T-helper 1 cell treated with Interleukin-12 subunit alpha and Interleukin-12 subunit beta and Interleukin-4 antibody, amounts not matched to agents 30 μg/mL and 1 μg/mL, for 36 hours (primary cell): ENCODE measurements around the gene MAD1L1.

Experiments
- H3K27ac Mint-ChIP-seq: one replicate; pipeline ENCODE4 v1.8.0; 2021; ENCODE audit warnings: mild to moderate bottlenecking, mixed read lengths
- H3K27me3 Mint-ChIP-seq: one replicate; pipeline ENCODE4 v1.8.0; 2021; ENCODE audit warnings: low read depth, mixed read lengths
- H3K36me3 Mint-ChIP-seq: one replicate; pipeline ENCODE4 v1.8.0; 2021; ENCODE audit warnings: low read depth, mixed read lengths
- H3K4me1 Mint-ChIP-seq: one replicate; pipeline ENCODE4 v1.8.0; 2021; ENCODE audit warnings: low read depth, mixed read lengths
- H3K4me3 Mint-ChIP-seq: one replicate; pipeline ENCODE4 v1.8.0; 2021; ENCODE audit warnings: mild to moderate bottlenecking, moderate library complexity, mixed read lengths
- H3K9me3 Mint-ChIP-seq: one replicate; pipeline ENCODE4 v1.8.0; 2021; ENCODE audit warnings: mixed read lengths

MAD1L1 gene

DNA sequence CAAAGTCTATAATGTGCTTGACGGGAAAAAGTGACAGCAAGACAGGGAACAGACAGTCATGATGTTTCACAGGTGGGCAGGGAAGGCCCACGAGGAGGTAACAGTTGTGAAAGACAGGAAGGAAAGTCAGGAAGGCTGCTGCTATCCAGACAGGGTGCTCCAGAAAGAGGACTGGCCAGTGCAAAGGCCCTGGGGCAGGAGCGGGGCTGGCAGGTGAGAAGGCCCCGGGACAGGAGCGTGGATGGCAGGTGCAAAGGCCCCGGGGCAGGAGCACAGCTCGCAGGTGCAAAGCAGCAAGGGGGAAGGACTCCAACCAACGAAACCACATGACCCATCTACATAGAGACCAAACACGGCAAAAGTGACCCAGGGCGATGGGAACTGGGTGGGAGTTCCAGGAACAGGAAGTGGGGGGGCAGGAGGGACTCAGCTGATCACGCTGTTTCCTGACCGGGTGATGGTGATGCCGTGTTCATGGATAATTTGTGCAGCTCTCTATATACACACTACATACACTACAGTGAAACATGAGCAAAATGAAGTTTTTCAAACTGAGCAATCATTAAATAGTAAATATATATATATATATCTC, 138.2 kb downstream of the MAD1L1 start:
- Mint-ChIP-seq H3K9me3 (no peaks in the 10 kb centered on the region), H3K4me3 (no peak overlapping the region), H3K27me3 (no peaks in the 10 kb centered on the region), H3K36me3 (peaks cover 4% of the 10 kb centered on the region), H3K27ac (no peak overlapping the region), H3K4me1 (peaks cover 14% of the 10 kb centered on the region)

DNA sequence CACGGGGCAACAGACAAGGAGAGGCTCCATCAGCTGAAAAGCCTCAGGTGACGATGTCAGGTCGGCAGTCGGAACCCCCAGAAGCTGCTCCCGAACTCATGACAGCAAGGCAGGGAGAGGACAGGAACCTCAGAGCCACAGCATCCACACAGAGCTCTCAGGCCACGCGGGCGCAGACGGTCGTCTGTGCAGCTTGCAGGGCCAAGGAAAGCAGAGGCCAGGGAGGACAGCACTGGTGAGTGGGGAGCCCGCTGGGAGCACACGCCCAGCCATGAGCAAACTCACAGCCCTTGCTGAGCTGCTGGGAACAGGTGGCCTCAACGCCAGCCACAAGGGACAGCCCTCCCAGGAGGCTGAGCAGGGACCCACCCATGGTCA, 138.9 kb downstream of the MAD1L1 start:
- no peaks in the 10 kb centered on the region for H3K27me3 Mint-ChIP-seq
- no peaks in the 10 kb centered on the region for H3K9me3 Mint-ChIP-seq
- peak overlapping the region; percentile 27 for H3K27ac Mint-ChIP-seq
- H3K36me3 Mint-ChIP-seq, result peaks cover 4% of the 10 kb centered on the region
- H3K4me3 Mint-ChIP-seq, result no peak overlapping the region
- peaks cover 9% of the 10 kb centered on the region for H3K4me1 Mint-ChIP-seq

DNA sequence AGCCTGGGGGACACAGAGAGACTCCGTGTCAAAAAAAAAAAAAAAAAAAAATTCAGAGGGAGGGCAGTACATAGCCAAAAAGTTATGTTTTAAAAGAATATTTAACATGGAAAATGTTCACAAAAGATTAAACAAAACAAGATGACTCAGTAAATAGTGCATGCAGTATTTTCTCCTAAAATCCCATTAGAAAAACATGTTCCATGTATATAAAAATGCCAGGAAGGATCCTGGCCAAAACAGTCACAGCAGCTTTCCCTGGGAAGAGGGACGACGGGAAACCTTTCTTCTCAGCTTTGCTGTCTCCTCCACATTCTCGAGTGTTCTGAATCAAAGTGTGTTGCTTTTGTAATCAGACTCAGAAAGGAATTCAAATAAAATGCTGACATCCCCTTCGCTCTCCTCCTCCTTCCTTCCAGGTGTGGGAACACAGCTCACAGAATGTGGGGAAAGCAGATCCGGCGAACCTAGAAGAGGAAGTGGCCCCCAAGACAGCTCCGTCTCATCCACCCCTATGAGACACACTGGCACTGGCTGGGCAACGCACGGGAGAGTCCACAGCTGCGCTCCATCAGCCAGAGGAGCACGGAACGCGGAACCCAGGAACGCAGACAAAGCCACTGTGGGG, 139.4 kb downstream of the MAD1L1 start:
- peak overlapping the region; percentile 27 for H3K27ac Mint-ChIP-seq
- peaks cover 4% of the 10 kb centered on the region for H3K36me3 Mint-ChIP-seq
- no peaks in the 10 kb centered on the region for H3K27me3 Mint-ChIP-seq
- H3K4me3 Mint-ChIP-seq, result no peak overlapping the region
- H3K9me3 Mint-ChIP-seq, result no peaks in the 10 kb centered on the region
- H3K4me1 Mint-ChIP-seq, result peaks cover 4% of the 10 kb centered on the region

DNA sequence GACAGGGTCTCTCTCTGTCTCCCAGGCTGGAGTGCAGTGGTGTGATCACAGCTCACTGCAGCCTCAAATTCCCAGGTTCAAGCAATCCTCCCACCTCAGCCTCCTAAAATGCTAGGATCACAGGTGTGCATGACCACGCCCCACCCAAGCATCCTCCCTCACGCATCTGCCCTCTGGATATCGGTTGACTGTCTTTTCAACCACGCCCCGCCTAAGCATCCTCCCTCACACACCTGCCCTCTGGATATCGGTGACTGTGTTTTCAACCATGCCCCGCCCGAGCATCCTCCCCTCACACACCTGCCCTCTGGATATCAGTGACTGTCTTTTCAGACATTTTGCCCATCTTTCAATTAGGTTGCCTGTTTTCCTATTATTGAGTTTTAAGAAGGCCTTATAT, 140.5 kb downstream of the MAD1L1 start:
- H3K4me1 Mint-ChIP-seq, result peaks cover 2% of the 10 kb centered on the region
- no peaks in the 10 kb centered on the region for H3K9me3 Mint-ChIP-seq
- no peak overlapping the region for H3K4me3 Mint-ChIP-seq
- no peak overlapping the region for H3K27ac Mint-ChIP-seq
- H3K36me3 Mint-ChIP-seq, result peaks cover 4% of the 10 kb centered on the region
- no peaks in the 10 kb centered on the region for H3K27me3 Mint-ChIP-seq

DNA sequence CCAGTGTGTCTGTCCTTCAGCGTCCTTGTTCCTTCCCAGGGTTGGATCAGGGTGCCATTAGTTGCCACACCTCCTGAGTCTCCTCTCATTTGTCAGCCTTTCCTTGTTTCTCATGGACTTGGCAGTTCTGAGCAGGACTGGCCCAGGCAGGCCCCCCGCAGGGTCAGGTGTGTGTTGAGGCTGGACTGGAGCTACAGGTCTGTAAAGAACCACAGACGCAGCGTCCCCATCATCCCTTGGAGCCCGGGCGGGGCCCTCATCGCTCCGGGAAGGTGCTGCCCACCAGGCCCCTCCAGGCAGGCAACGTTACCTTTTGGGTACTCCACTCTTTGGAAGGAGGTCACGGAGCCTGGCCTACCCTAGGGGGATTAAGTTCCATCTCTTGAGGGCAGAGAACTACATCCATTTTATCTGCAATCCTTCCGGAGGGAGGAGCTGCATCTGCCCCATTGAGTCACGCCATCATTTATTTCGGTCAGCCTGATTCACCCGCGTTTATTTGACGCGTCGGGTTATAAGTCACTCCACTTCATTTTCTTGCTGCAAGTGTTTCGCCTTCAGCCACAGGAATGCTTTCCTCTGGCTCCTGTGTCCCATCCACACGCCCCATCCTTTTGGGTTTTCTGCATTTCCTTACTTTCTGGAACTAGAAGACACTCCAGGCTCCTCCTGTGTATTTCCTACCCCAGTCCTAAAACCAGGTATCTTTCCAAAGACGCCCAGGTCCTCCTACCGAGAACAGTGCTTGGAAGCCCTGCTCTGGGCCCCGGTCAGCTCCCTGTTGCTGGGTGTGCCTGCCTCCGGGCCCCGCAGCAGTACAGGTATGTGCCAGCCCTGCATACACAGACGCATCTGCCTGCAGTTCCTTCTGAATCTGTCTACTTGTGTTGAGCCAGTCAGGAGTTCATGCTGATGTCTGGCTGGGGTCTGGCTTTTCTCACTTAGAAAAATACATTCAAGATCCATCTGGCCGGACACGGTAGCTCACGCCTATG, 141.9 kb downstream of the MAD1L1 start:
- H3K36me3 Mint-ChIP-seq, result peaks cover 4% of the 10 kb centered on the region
- no peaks in the 10 kb centered on the region for H3K27me3 Mint-ChIP-seq
- H3K9me3 Mint-ChIP-seq, result no peaks in the 10 kb centered on the region
- H3K4me3 Mint-ChIP-seq, result no peak overlapping the region
- no peak overlapping the region for H3K27ac Mint-ChIP-seq
- peaks cover 2% of the 10 kb centered on the region for H3K4me1 Mint-ChIP-seq

DNA sequence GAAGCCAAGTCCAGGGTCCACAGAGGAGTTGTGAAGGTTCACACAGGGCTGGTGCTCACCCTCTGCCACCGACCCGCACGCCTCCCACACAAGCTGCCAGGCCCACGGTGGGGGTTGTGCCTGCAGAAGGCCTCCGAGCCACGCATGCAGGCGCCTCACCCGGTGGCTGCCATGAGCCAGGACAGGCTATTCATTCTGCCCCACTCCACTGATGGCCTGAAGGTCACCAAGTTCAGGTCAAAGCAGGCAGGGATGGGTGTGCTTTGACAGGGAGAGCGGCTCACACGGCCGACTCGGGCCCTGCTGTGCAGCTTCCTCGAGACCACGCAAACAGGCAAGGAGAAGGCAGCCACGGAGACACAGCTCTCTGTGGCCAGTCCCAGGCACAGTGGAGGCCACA, 143.9 kb downstream of the MAD1L1 start:
- Mint-ChIP-seq H3K36me3 (no peaks in the 10 kb centered on the region), H3K27ac (no peak overlapping the region), H3K4me1 (peaks cover 7% of the 10 kb centered on the region), H3K9me3 (no peaks in the 10 kb centered on the region), H3K4me3 (no peak overlapping the region), H3K27me3 (no peaks in the 10 kb centered on the region)

DNA sequence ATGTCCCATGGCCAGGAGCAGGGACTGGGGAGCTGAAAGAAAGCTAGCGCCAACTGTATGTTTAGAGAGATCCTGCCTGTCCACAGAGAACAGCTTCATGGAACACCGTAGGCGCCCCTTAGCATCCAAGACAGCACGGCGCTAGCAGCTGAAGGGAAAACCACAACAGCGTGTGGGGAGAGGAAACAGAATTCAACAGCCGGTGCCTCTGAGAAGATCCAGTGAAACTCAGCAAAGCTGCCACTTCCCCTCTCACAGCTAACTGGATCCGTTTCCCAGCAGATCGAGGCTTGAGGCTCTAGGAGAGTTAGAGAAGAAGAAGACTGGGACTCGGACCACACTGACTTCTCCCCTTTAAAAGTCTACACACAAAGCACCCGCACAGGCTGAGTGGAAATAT, 145.0 kb downstream of the MAD1L1 start:
- H3K4me3 Mint-ChIP-seq, result no peak overlapping the region
- H3K27me3 Mint-ChIP-seq, result no peaks in the 10 kb centered on the region
- no peaks in the 10 kb centered on the region for H3K36me3 Mint-ChIP-seq
- H3K4me1 Mint-ChIP-seq, result peaks cover 5% of the 10 kb centered on the region
- no peak overlapping the region for H3K27ac Mint-ChIP-seq
- H3K9me3 Mint-ChIP-seq, result no peaks in the 10 kb centered on the region

DNA sequence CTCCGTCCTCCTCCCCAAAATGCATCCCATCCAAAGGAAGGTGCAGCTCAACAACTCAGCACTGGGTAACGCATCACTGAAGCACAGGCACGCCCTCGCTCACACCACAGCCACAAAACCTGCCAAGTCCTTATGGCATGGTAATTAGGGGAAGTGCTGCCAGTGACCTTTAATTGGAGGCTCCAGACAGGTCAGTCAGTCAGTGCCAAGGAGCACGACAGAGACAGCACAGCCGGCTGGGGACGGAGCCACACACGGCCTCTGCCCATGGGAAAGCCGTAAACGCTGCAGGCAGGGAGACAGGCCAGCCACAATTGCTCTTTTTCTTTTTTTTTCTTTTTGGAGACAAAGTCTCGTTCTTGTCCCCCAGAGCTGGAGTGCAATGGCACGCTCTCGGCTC, 146.5 kb downstream of the MAD1L1 start:
- Mint-ChIP-seq H3K4me1 (peaks cover 5% of the 10 kb centered on the region), H3K27me3 (no peaks in the 10 kb centered on the region), H3K36me3 (no peaks in the 10 kb centered on the region), H3K9me3 (no peaks in the 10 kb centered on the region), H3K27ac (no peak overlapping the region), H3K4me3 (no peak overlapping the region)

DNA sequence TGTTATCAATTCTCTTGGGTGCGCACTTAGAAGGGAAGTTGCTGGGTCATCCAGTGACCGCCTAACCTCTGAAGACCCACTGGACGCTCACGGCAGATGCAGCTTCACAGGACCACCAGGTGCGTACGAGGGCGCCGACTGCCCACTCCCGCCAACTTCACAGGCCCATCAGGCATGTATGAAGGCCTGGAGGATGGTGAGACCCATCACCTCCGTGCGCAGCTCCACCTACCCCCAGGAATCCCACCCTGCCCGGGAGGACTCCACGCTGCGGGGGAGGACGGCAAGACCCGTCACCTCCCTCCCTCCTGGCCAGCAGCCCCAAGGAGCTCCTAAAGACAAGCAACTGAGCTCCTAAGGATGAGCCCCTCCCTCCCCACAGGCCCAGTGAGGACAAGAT, 146.9 kb downstream of the MAD1L1 start:
- H3K27ac Mint-ChIP-seq, result no peak overlapping the region
- H3K4me1 Mint-ChIP-seq, result peaks cover 5% of the 10 kb centered on the region
- no peaks in the 10 kb centered on the region for H3K27me3 Mint-ChIP-seq
- H3K4me3 Mint-ChIP-seq, result no peak overlapping the region
- no peaks in the 10 kb centered on the region for H3K36me3 Mint-ChIP-seq
- no peaks in the 10 kb centered on the region for H3K9me3 Mint-ChIP-seq

DNA sequence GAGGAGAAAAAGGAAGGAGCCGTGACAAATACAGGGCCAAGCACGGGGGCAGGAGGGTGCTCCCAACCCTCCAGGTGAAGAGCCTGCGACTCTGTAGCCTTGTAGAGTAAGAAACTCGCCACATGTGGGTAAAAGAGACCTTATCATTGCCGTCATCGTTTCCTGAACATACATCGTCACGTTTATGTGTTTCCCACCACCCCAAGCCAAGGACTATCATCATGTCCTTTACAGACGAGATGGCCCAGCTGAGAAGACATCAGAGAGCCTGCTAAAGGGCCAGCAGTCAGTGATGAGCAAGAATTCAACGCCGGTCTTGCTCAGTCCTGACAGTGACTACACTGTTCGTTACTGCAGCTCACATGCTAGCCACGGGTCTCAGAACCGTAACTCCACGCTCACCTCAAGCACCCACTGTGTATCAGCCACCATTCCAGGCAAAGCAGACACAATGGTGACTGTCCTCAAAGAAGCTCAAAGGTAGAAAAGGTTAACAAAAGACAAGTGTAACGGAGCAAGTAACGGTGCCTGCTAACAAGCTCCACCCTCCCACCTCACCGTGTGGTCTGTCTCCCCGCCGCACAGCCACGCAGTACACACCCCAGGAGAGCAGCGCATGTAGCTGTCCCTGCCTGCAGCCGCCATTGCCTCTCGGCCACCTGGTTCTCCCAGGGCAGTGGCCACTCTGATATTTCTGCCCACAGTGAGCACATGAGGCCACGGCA, 147.8 kb downstream of the MAD1L1 start:
- H3K36me3 Mint-ChIP-seq, result no peaks in the 10 kb centered on the region
- H3K27ac Mint-ChIP-seq, result no peak overlapping the region
- H3K4me3 Mint-ChIP-seq, result no peak overlapping the region

DNA sequence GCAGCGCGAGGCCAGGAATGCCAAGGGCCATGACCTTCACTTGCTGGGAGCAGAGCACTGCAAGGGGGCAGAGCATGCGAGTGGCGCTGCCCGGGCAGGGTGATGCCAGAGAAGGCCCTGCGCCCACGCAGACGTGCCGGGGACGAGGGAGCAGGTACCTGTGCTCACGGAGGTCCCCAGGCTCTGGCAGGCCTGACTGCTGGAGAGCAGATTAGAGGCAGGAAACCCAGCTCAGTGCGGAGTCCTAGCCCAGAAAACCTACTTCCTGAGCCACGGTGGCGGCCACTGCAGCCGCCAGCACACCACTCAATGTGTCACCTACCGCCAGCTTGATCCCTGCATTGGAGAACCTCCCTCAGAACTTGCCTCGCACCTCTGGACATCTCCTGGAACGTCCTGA, 148.4 kb downstream of the MAD1L1 start:
- no peaks in the 10 kb centered on the region for H3K9me3 Mint-ChIP-seq
- H3K27me3 Mint-ChIP-seq, result no peaks in the 10 kb centered on the region
- no peak overlapping the region for H3K4me3 Mint-ChIP-seq
- no peaks in the 10 kb centered on the region for H3K36me3 Mint-ChIP-seq
- H3K4me1 Mint-ChIP-seq, result peaks cover 5% of the 10 kb centered on the region
- no peak overlapping the region for H3K27ac Mint-ChIP-seq

More for the DNA sequence above, 147.8 kb downstream of the MAD1L1 start:
- no peaks in the 10 kb centered on the region for H3K9me3 Mint-ChIP-seq
- no peaks in the 10 kb centered on the region for H3K27me3 Mint-ChIP-seq
- H3K4me1 Mint-ChIP-seq, result peaks cover 5% of the 10 kb centered on the region

DNA sequence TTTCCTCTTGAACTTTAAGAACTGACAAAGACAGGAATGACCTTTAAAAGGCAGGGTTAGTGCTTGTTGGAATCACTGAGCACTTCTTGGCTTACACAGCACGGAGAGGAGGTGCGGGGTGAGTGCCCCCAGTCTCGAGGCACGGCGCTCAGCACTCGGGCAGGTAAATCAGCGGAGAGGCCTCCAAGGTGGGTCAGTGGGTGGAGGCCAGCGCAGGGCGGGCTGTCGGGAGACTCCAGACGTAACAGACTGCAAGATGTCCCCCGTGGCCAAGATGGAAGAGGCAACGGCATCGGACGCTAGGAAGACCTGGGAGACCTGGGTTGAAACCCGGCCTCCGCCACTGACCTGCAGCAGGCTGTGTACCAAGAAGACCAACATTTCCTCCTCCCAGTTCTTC, 149.4 kb downstream of the MAD1L1 start:
- Mint-ChIP-seq H3K27ac (no peak overlapping the region), H3K4me3 (no peak overlapping the region), H3K9me3 (no peaks in the 10 kb centered on the region), H3K4me1 (peaks cover 5% of the 10 kb centered on the region), H3K27me3 (no peaks in the 10 kb centered on the region), H3K36me3 (no peaks in the 10 kb centered on the region)

DNA sequence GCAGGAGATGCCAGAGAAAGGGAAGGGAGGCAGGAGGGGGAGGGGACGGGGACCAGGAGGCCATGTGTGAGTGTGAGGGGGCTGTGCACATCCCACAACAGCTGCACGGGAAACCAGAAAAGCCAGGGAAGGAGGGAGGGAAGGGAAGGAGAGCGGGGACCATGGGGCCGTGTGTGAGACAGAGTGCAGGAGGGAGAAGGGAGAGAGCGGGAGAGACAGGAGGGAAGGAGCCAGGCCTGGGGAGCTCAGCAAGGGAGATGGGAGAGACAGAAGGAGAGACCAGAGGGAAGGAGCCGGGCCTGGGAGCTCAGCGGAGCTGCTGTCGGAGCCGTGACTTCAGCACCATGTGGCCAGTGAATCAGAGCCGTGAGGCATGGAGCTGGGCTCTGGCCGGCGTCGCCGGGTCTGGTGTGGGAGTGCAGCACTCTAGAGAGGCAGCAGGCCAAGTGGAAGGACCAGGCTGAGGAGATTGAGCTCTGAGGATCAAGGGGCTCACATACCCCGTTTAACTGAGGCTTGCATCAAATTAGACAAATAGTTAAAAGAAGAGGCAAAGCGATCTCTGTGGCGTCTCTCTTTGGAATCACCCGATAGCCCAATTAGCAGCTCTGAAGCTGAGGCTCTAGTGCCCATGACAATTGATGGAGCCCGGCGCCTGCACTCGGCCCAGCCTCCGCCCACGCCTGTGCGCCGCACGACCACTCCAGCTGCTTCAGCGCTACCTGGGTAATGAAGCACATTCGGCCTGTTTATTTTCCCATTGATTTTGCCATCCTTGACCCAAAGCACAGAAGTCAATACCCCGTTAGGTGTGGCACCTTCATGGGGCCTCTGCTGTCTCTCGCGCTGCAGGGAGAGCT, 150.4 kb downstream of the MAD1L1 start:
- Mint-ChIP-seq H3K27ac (no peak overlapping the region), H3K36me3 (no peaks in the 10 kb centered on the region), H3K4me1 (peaks cover 5% of the 10 kb centered on the region), H3K9me3 (no peaks in the 10 kb centered on the region), H3K27me3 (no peaks in the 10 kb centered on the region), H3K4me3 (no peak overlapping the region)
